ENCODE results near the gene CLK2. TPM values are rescaled to one million over a fixed set of nuclear protein-coding genes. Genes with fewer than 3 reads are reported as not detected.

CLK2 gene
- total RNA-seq, 1 donor from 2014 or later = 19.7 TPM

- TF ChIP-seq CTCF (IDR thresholded peaks at IDR 0.05; ENCODE audit: insufficient read depth, low read length, severe bottlenecking) = no peak
- peak; percentile 98 for DNase-seq (ENCODE audit: low read depth)
These were observed 35.5 kb upstream of the CLK2 start, which contains the start of gene FDPS for GRCh38 chr1:155308493-155309422. TSS of gene FDPS (plus strand) at chr1:155308866. CDS start at chr1:155309790, 924 bp downstream.

GRCh38 chr1:155307247-155307740 is 34.0 kb upstream of the CLK2 start:
- DNase-seq (ENCODE audit: low read depth) = peak; percentile 32
- Histone ChIP-seq H3K27me3 (ENCODE audit: control insufficient read depth, insufficient read depth, low read length) (no peaks in the 10 kb centered on the region), H3K4me3 (ENCODE audit: low read depth, low read length) (no peak overlapping the region), H3K36me3 (ENCODE audit: control insufficient read depth, insufficient read depth, low read length) (peaks cover 5% of the 10 kb centered on the region)
- no peak for TF ChIP-seq CTCF (IDR thresholded peaks at IDR 0.05; ENCODE audit: insufficient read depth, low read length, severe bottlenecking)
- FAIRE-seq = no peak

More at GRCh38 chr1:155308493-155309422, 35.5 kb upstream of the CLK2 start, which contains the start of gene FDPS:
- Histone ChIP-seq H3K27me3 (ENCODE audit: control insufficient read depth, insufficient read depth, low read length) (no peaks in the 10 kb centered on the region), H3K4me3 (ENCODE audit: low read depth, low read length) (peak within 1 kb of the TSS; percentile 66), H3K36me3 (ENCODE audit: control insufficient read depth, insufficient read depth, low read length) (peaks cover 11% of the 10 kb centered on the region)
- FAIRE-seq = no peak

- DNase-seq (ENCODE audit: low read depth) = no peak
- FAIRE-seq = no peak
- Histone ChIP-seq H3K27me3 (ENCODE audit: control insufficient read depth, insufficient read depth, low read length) (no peaks in the 10 kb centered on the region), H3K36me3 (ENCODE audit: control insufficient read depth, insufficient read depth, low read length) (peaks cover 2% of the 10 kb centered on the region), H3K4me3 (ENCODE audit: low read depth, low read length) (no peak overlapping the region)
- TF ChIP-seq CTCF (IDR thresholded peaks at IDR 0.05; ENCODE audit: insufficient read depth, low read length, severe bottlenecking) = no peak
These were observed 32.6 kb upstream of the CLK2 start for GRCh38 chr1:155305881-155306391.

GRCh38 chr1:155304558-155305063 is 31.3 kb upstream of the CLK2 start:
- H3K4me3 ChIP-seq (ENCODE audit: low read depth, low read length) = no peak overlapping the region
- FAIRE-seq = no peak
- no peak for DNase-seq (ENCODE audit: low read depth)

GRCh38 chr1:155301342-155301841 is 28.1 kb upstream of the CLK2 start, which contains the start of gene PKLR:
TSS of gene PKLR (minus strand) at chr1:155301438. CDS start at chr1:155301395, 43 bp downstream.
- DNase-seq (ENCODE audit: low read depth) (no peak), FAIRE-seq (no peak)

More at GRCh38 chr1:155304558-155305063, 31.3 kb upstream of the CLK2 start:
- Histone ChIP-seq H3K27me3 (ENCODE audit: control insufficient read depth, insufficient read depth, low read length) (no peaks in the 10 kb centered on the region), H3K36me3 (ENCODE audit: control insufficient read depth, insufficient read depth, low read length) (no peaks in the 10 kb centered on the region)
- TF ChIP-seq CTCF (IDR thresholded peaks at IDR 0.05; ENCODE audit: insufficient read depth, low read length, severe bottlenecking) = no peak

More at GRCh38 chr1:155301342-155301841, 28.1 kb upstream of the CLK2 start, which contains the start of gene PKLR:
- no peak within 1 kb of the TSS for H3K4me3 ChIP-seq (ENCODE audit: low read depth, low read length)
- no peaks in the 10 kb centered on the region for H3K27me3 ChIP-seq (ENCODE audit: control insufficient read depth, insufficient read depth, low read length)
- H3K36me3 ChIP-seq (ENCODE audit: control insufficient read depth, insufficient read depth, low read length) = no peaks in the 10 kb centered on the region
- no peak for TF ChIP-seq CTCF (IDR thresholded peaks at IDR 0.05; ENCODE audit: insufficient read depth, low read length, severe bottlenecking)
